HL-60 (cell line): Measurements from ENCODE around the gene ITPR3.

Source experiments
- DNase-seq, 2 experiments: peaks; one replicate each; pipeline ENCODE4 v3.0.0-alpha.2; 2010 to 2020; ENCODE audit warnings: low read depth in 1 of 2, low spot score in 1 of 2
- H3K27ac ChIP-seq: fragments of 250-450 bp; sonication (Bioruptor Pico); replicated peaks from 2 replicates; pipeline ENCODE4 v1.5.1; 2020; ENCODE audit warnings: mild to moderate bottlenecking, moderate library complexity
- H3K27me3 ChIP-seq: fragments of 250-450 bp; sonication (Bioruptor Pico); 2 replicates; pipeline ENCODE4 v1.5.1; 2021; ENCODE audit warnings: mild to moderate bottlenecking, moderate library complexity; ENCODE audit not compliant: insufficient read depth, poor library complexity, severe bottlenecking
- H3K4me3 ChIP-seq: replicated peaks from 2 replicates; pipeline ENCODE4 v1.5.1; 2011; ENCODE audit warnings: mild to moderate bottlenecking, control low read depth, low read length; ENCODE audit not compliant: insufficient read depth
- GABPA ChIP-seq: IDR thresholded peaks from 2 replicates; pipeline ENCODE4 v1.6.1; 2012; ENCODE audit warnings: low read depth
- POLR2AphosphoS5 ChIP-seq: IDR thresholded peaks from 2 replicates; pipeline ENCODE4 v1.6.1; 2012; ENCODE audit warnings: low read depth
- REST ChIP-seq: IDR thresholded peaks from 2 replicates; pipeline ENCODE4 v1.6.1; 2012; ENCODE audit warnings: low read depth; ENCODE audit not compliant: insufficient replicate concordance
- SPI1 ChIP-seq: IDR thresholded peaks from 2 replicates; pipeline ENCODE4 v1.6.1; 2012; ENCODE audit warnings: low read depth, mild to moderate bottlenecking, borderline replicate concordance
- TF ChIP-seq, protein P1 (sequence below): IDR thresholded peaks from one replicate; pipeline ENCODE4 v1.5.1; 2011; ENCODE audit warnings: low read length, control low read depth, inconsistent platforms; ENCODE audit not compliant: insufficient read depth

The ITPR3 gene

DNA sequence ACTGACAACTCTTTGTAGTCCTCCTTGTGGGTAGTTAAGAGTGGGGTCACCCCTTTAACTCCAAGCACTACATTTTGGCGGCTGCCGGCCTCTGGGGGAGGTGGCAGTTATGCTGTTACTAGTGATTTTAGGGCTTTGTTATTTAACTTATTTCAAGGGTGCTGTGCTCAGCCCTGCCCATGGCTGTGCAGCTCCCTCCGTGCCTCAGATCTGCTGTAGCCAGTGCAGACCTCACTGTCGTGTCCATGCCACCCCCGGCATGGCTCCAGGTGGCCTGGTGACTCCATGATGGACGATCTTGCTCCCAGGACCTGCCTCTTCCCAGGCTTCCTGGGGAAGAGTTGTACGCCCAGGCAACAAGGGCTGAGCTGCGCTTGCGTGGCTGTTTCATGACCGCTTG lies 75.0 kb downstream of the ITPR3 start:
- Histone ChIP-seq H3K27me3 (no peaks in the 10 kb centered on the region), H3K4me3 (no peak overlapping the region), H3K27ac (no peak overlapping the region)
- DNase-seq: no peak
- TF ChIP-seq GABPA (no peak), REST (no peak), SPI1 (no peak), POLR2AphosphoS5 (no peak)
- TF ChIP-seq, protein P1, sequence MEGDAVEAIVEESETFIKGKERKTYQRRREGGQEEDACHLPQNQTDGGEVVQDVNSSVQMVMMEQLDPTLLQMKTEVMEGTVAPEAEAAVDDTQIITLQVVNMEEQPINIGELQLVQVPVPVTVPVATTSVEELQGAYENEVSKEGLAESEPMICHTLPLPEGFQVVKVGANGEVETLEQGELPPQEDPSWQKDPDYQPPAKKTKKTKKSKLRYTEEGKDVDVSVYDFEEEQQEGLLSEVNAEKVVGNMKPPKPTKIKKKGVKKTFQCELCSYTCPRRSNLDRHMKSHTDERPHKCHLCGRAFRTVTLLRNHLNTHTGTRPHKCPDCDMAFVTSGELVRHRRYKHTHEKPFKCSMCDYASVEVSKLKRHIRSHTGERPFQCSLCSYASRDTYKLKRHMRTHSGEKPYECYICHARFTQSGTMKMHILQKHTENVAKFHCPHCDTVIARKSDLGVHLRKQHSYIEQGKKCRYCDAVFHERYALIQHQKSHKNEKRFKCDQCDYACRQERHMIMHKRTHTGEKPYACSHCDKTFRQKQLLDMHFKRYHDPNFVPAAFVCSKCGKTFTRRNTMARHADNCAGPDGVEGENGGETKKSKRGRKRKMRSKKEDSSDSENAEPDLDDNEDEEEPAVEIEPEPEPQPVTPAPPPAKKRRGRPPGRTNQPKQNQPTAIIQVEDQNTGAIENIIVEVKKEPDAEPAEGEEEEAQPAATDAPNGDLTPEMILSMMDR: no peak

DNA sequence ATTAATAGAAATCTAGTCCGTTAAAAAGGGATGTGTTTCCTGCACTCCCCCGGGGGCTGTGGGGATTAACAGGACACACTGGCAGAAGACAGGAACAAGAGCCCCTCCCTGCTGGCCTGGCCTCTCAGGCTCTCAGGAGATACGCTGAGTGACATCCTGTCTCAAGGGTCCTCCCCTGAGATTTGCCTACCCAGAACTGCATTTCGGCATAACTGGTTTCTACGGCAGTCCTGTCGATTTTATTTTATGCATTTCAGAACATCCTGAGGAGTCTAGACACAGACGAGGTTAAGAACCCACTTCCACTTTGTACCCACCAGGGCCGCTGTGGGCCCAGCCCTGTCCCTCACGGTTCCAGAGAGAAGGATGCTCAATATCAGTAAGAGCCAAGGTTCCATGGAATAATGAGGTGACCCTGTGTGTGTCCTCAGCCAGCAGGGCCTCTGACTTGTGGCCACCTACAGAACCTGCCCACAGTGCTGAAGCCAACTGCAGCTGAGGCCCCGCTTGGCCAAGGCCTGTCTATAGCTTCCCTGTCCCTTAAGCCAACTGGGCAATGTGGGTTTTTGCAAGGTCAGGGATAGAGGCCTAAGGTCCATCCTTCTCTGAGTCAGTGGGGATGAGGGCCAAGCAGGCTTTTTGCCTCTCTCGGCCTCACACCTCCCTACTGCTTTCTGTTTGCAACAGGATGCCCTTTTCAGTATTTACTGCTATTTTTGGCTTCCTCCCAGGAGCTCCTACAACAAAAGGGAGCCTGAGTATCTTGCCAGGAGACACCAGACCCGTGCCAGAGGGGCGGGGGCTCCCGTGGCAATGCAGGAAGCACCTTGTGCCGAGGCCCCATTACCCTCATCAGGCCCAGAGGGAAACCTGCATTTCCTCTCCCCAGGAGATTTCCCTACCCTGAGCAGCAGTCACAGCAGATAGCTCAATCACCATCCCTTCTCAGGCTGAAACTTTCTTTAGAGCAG lies 75.7 kb downstream of the ITPR3 start:
- Histone ChIP-seq H3K4me3 (no peak overlapping the region), H3K27me3 (no peaks in the 10 kb centered on the region), H3K27ac (no peak overlapping the region)
- no peak for DNase-seq
- TF ChIP-seq, protein P1: no peak
- TF ChIP-seq SPI1 (no peak), GABPA (no peak), POLR2AphosphoS5 (no peak), REST (no peak)

GRCh38 chr6:33697845-33698244 lies 76.7 kb downstream of the ITPR3 start:
- H3K27ac ChIP-seq: no peak overlapping the region
- H3K27me3 ChIP-seq: no peaks in the 10 kb centered on the region
- no peak overlapping the region for H3K4me3 ChIP-seq
- DNase-seq: no peak
- TF ChIP-seq, protein P1: no peak
- no peak for TF ChIP-seq SPI1
- no peak for TF ChIP-seq REST
- TF ChIP-seq GABPA: no peak
- no peak for TF ChIP-seq POLR2AphosphoS5
